Lower lobe of right lung (tissue), 2 donors: ENCODE results near the gene ATXN7L1. TPM values are rescaled to one million over a fixed set of nuclear protein-coding genes. Genes with fewer than 3 reads are reported as not detected.

Source experiments
- ATAC-seq, 2 donors: fragments of 200-7000 bp; cut with Tn5 transposase; one replicate each; pipeline ENCODE4 v1.9.1; 2020 to 2022; ENCODE audit warnings: mild to moderate bottlenecking in 2 of 2, moderate library complexity in 2 of 2
- DNase-seq: peaks from one replicate; pipeline ENCODE4 v3.0.0-alpha.2; 2020
- H3K27ac ChIP-seq: fragments of 200-600 bp; one replicate; pipeline ENCODE4 v1.8.0; 2022
- H3K27me3 ChIP-seq: fragments of 200-600 bp; one replicate; pipeline ENCODE4 v1.8.0; 2022; ENCODE audit warnings: low read depth
- H3K36me3 ChIP-seq: fragments of 200-600 bp; one replicate; pipeline ENCODE4 v1.8.0; 2022; ENCODE audit warnings: mild to moderate bottlenecking
- H3K4me1 ChIP-seq: fragments of 200-600 bp; one replicate; pipeline ENCODE4 v1.8.0; 2022
- H3K4me3 ChIP-seq: fragments of 200-600 bp; one replicate; pipeline ENCODE4 v1.8.0; 2022; ENCODE audit warnings: mild to moderate bottlenecking
- H3K9me3 ChIP-seq: fragments of 200-600 bp; one replicate; pipeline ENCODE4 v1.8.0; 2022
- CTCF ChIP-seq: fragments of 200-600 bp; IDR thresholded peaks from one replicate; pipeline ENCODE4 v1.8.0; 2022; ENCODE audit warnings: antibody characterized with exemption, mild to moderate bottlenecking
- intact Hi-C: fragments of 100-400 bp; cut with DNase I; formaldehyde crosslinking; loops from one replicate; pipeline ENCODE4 v1.11.0; 2022
- total RNA-seq: library from RNA; stranded (reverse); fragmentation: NEBNext Ultra II Directional; extraction: Animal tissue kit (Norgen Biotek cat#: 25700); gene quantifications from one replicate; pipeline ENCODE4 v1.2.1, GENCODE V29; 2021
- donor health status: DM: no; HTN: yes; CAD: no; lungs with severe emphysema.

Gene ATXN7L1
- total RNA-seq, 1 donor from 2014 or later: 17.7 TPM

- intact Hi-C loops: no loop called here
- H3K9me3 ChIP-seq: no peaks in the 10 kb centered on the region
- no peak for TF ChIP-seq CTCF
- no peaks in the 10 kb centered on the region for H3K27me3 ChIP-seq
- H3K27ac ChIP-seq: no peak overlapping the region
- H3K36me3 ChIP-seq: no peaks in the 10 kb centered on the region
- peaks cover 6% of the 10 kb centered on the region for H3K4me1 ChIP-seq
- DNase-seq (peak; percentile 63), ATAC-seq (peak; percentile 70 to 82)
- H3K4me3 ChIP-seq: no peak overlapping the region
These were observed 67.5 kb downstream of the ATXN7L1 start for GRCh38 chr7:105808703-105809590.

GRCh38 chr7:105808209-105808608 is 68.2 kb downstream of the ATXN7L1 start:
- no peak overlapping the region for H3K27ac ChIP-seq
- H3K4me3 ChIP-seq: no peak overlapping the region
- no peaks in the 10 kb centered on the region for H3K27me3 ChIP-seq
- intact Hi-C loops: no loop called here
- no peak for TF ChIP-seq CTCF
- no peak for DNase-seq
- no peaks in the 10 kb centered on the region for H3K36me3 ChIP-seq
- H3K4me1 ChIP-seq: peaks cover 6% of the 10 kb centered on the region
- ATAC-seq: no peak
- H3K9me3 ChIP-seq: no peaks in the 10 kb centered on the region

GRCh38 chr7:105807448-105807762 is 69.0 kb downstream of the ATXN7L1 start:
- no peaks in the 10 kb centered on the region for H3K9me3 ChIP-seq
- no peaks in the 10 kb centered on the region for H3K36me3 ChIP-seq
- ATAC-seq (no peak), DNase-seq (no peak)
- intact Hi-C loops: no loop called here
- no peak for TF ChIP-seq CTCF
- no peak overlapping the region for H3K27ac ChIP-seq
- no peaks in the 10 kb centered on the region for H3K27me3 ChIP-seq
- no peak overlapping the region for H3K4me3 ChIP-seq
- peaks cover 6% of the 10 kb centered on the region for H3K4me1 ChIP-seq

GRCh38 chr7:105806592-105807447 is 69.6 kb downstream of the ATXN7L1 start:
- Histone ChIP-seq H3K27ac (no peak overlapping the region), H3K4me3 (no peak overlapping the region), H3K36me3 (no peaks in the 10 kb centered on the region), H3K27me3 (no peaks in the 10 kb centered on the region), H3K9me3 (no peaks in the 10 kb centered on the region), H3K4me1 (peaks cover 6% of the 10 kb centered on the region)
- ATAC-seq (peak; percentile 45 to 50), DNase-seq (no peak)
- intact Hi-C loops: no loop called here
- no peak for TF ChIP-seq CTCF

- Histone ChIP-seq H3K4me1 (peaks cover 10% of the 10 kb centered on the region), H3K27ac (no peak overlapping the region), H3K9me3 (no peaks in the 10 kb centered on the region), H3K27me3 (no peaks in the 10 kb centered on the region), H3K36me3 (no peaks in the 10 kb centered on the region), H3K4me3 (no peak overlapping the region)
- DNase-seq: no peak
- TF ChIP-seq CTCF: no peak
- intact Hi-C loops: no loop called here
- ATAC-seq: no peak
These were observed 70.9 kb downstream of the ATXN7L1 start for GRCh38 chr7:105805447-105806019.
